SU-DHL-6 (cell line): ENCODE results near the gene NR2E1.

Source experiments
- H2AFZ ChIP-seq: fragments of 200-600 bp; sonication (generic); 2 replicates; pipeline ENCODE4 v1.6.1; 2014; ENCODE audit warnings: low read depth, mild to moderate bottlenecking, moderate library complexity, mixed read lengths, antibody characterized with exemption, low read length; ENCODE audit not compliant: severe bottlenecking
- H3F3A ChIP-seq: fragments of 200-600 bp; shearing (Covaris generic); 2 replicates; pipeline ENCODE4 v1.6.0; 2016; ENCODE audit warnings: antibody characterized with exemption, mild to moderate bottlenecking; ENCODE audit not compliant: insufficient read depth
- H3K27ac ChIP-seq: fragments of 200-600 bp; sonication (generic); 2 replicates; pipeline ENCODE4 v1.5.1; 2016; ENCODE audit warnings: low read depth, mild to moderate bottlenecking, low read length, moderate library complexity, mixed read lengths
- H3K27me3 ChIP-seq: fragments of 200-600 bp; sonication (generic), shearing (Covaris generic); 2 replicates; pipeline ENCODE4 v1.6.0; 2014; ENCODE audit warnings: mild to moderate bottlenecking, low read length
- H3K36me3 ChIP-seq: fragments of 200-600 bp; sonication (generic); 2 replicates; pipeline ENCODE4 v1.6.1; 2014; ENCODE audit warnings: mild to moderate bottlenecking, low read length, mixed read lengths
- H3K4me2 ChIP-seq: fragments of 300-600, 200-600 bp; shearing (Covaris generic), sonication (generic); 2 replicates; pipeline ENCODE4 v1.6.0; 2014; ENCODE audit warnings: low read length, low read depth, mild to moderate bottlenecking; ENCODE audit not compliant: poor library complexity, severe bottlenecking
- H3K4me3 ChIP-seq: fragments of 200-600 bp; sonication (generic); 2 replicates; pipeline ENCODE4 v1.5.1; 2014; ENCODE audit warnings: antibody characterized with exemption, low read length, mild to moderate bottlenecking, mixed read lengths; ENCODE audit not compliant: insufficient read depth, poor library complexity, severe bottlenecking
- H3K79me2 ChIP-seq: fragments of 200-600 bp; sonication (generic); 2 replicates; pipeline ENCODE4 v1.6.1; 2014; ENCODE audit warnings: mild to moderate bottlenecking, low read length, moderate library complexity; ENCODE audit not compliant: insufficient read depth
- H3K9ac ChIP-seq: fragments of 200-600 bp; sonication (generic); 2 replicates; pipeline ENCODE4 v1.7.0; 2014; ENCODE audit warnings: mild to moderate bottlenecking, low read length
- H3K9me2 ChIP-seq: fragments of 200-600 bp; sonication (generic); replicated peaks from 2 replicates; pipeline ENCODE4 v1.6.1; 2014; ENCODE audit warnings: low read length; ENCODE audit not compliant: insufficient read depth
- H3K9me3 ChIP-seq: fragments of 200-600 bp; sonication (generic); 2 replicates; pipeline ENCODE4 v1.6.1; 2014; ENCODE audit warnings: low read length, mixed read lengths; ENCODE audit not compliant: insufficient read depth
- H4K20me1 ChIP-seq: fragments of 200-600 bp; sonication (generic); 2 replicates; pipeline ENCODE4 v1.6.1; 2014; ENCODE audit warnings: low read depth, mild to moderate bottlenecking, antibody characterized with exemption, low read length, moderate library complexity, mixed read lengths
- CTCF ChIP-seq: fragments of 200-600 bp; sonication (generic); IDR thresholded peaks from one replicate; pipeline ENCODE4 v1.5.1; 2017; ENCODE audit warnings: antibody characterized with exemption, mild to moderate bottlenecking, low read length, moderate library complexity; ENCODE audit not compliant: insufficient read depth, poor library complexity, severe bottlenecking
- EZH2phosphoT487 ChIP-seq: fragments of 200-600 bp; sonication (generic), shearing (Covaris generic); conservative IDR thresholded peaks from 2 replicates; pipeline ENCODE4 v1.6.1; 2018; ENCODE audit warnings: mild to moderate bottlenecking, antibody characterized with exemption, low read length, moderate library complexity, mixed read lengths

Gene NR2E1

GRCh38 chr6:108170332-108171290 lies 4.8 kb downstream of the NR2E1 start:
- no peak overlapping the region for H2AFZ ChIP-seq
- no peak overlapping the region for H3K4me2 ChIP-seq
- no peak overlapping the region for H3K9ac ChIP-seq
- H3K27me3 ChIP-seq = no peaks in the 10 kb centered on the region
- no peaks in the 10 kb centered on the region for H3K9me2 ChIP-seq
- H4K20me1 ChIP-seq = no peaks in the 10 kb centered on the region
- no peaks in the 10 kb centered on the region for H3K9me3 ChIP-seq
- H3K4me3 ChIP-seq = no peak overlapping the region
- H3K36me3 ChIP-seq = no peaks in the 10 kb centered on the region
- TF ChIP-seq EZH2phosphoT487 = no peak
- no peak for TF ChIP-seq CTCF
- no peak overlapping the region for H3K27ac ChIP-seq
- H3K79me2 ChIP-seq = no peaks in the 10 kb centered on the region
- no peaks in the 10 kb centered on the region for H3F3A ChIP-seq

DNA sequence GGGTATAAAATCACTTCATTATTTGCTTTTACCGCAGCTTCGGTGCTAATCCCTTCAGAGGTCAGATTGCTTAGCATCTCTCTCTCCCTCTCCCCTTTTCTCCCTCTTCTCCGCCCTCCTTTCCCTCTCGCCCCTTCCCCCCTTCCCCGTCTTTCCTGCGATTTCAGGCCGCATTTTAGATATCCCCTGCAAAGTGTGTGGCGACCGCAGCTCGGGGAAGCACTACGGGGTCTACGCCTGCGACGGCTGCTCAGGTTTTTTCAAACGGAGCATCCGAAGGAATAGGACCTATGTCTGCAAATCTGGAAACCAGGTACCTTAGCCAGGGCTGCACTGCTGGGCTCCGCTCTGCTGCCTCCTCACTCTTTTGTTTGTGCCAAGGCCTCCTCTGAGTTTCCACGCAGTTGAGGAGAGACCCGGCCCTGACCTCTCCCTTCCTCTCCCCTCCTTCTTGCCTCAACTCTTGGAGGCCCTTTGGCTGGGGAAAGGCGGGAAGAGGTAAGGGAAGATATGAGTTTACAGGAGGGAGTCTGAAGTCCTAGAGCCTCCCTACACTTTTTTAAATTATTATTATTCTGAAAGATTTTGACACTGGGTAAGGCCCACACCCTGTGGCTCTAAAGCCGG lies 5.6 kb downstream of the NR2E1 start:
- Histone ChIP-seq H3K4me3 (no peak overlapping the region), H3K4me2 (no peak overlapping the region), H2AFZ (no peak overlapping the region), H3K36me3 (no peaks in the 10 kb centered on the region), H3K9me3 (no peaks in the 10 kb centered on the region), H3K79me2 (no peaks in the 10 kb centered on the region), H3F3A (no peaks in the 10 kb centered on the region), H3K27ac (no peak overlapping the region), H3K27me3 (no peaks in the 10 kb centered on the region), H4K20me1 (no peaks in the 10 kb centered on the region), H3K9me2 (no peaks in the 10 kb centered on the region), H3K9ac (no peak overlapping the region)
- TF ChIP-seq EZH2phosphoT487 = no peak
- no peak for TF ChIP-seq CTCF

DNA sequence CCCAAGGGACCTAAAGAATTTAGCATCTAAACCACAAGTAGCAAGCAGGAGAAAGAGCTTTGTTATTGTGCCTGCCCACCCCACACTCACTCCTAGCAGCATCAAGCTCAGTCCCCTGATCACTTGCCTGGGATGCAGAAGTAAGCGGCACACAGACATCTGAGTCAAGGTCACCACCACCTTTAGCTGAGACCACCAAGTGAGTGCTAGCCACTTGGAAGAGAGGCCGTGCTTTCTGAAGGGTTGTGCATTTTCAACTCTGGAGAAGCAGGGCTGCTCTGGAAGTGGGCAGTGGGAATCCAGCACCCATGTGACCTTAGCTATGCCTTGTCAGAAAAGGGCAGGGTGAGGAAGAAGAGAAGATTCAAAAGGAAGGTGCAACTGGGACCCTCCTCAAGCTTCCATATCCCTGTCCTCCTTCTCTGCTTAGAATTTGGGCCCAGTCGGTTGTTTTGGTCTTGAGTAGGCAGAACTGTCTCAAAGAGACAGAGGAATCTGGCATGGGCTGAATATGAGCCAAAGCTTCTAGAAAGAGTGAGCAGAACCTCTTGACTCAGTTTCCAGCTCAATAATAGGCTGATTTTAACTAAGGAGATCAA lies 6.2 kb downstream of the NR2E1 start:
- Histone ChIP-seq H3K27ac (no peak overlapping the region), H3K79me2 (no peaks in the 10 kb centered on the region), H3K9ac (no peak overlapping the region), H2AFZ (no peak overlapping the region), H3K4me2 (no peak overlapping the region), H3K27me3 (no peaks in the 10 kb centered on the region), H3K36me3 (no peaks in the 10 kb centered on the region), H3F3A (no peaks in the 10 kb centered on the region), H3K9me3 (no peaks in the 10 kb centered on the region), H3K9me2 (no peaks in the 10 kb centered on the region), H4K20me1 (no peaks in the 10 kb centered on the region), H3K4me3 (no peak overlapping the region)
- TF ChIP-seq CTCF = no peak
- no peak for TF ChIP-seq EZH2phosphoT487
